ENCODE data around the gene GRIP2.

DNA sequence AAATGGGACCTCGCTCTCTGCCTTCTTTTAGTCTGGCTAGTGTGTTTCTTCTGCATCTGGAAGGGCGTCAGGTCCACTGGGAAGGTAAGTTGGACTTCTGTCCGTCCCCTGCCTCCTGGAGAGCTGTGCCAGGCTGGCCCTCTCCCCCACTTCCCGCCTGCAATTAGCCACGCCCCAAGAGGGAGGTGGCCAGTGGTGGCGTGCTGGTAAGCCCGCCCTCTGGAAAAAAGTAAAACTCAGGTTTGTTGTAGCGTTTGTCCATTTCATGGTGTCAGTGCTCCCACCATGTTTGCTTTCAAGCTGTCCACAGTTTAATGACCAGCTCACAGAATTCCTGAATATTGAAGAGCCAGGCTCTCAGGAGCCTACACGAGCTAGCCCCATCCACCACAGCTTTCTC is 82.1 kb downstream of the GRIP2 start:
- TF ChIP-seq MAX (IDR thresholded peaks at IDR 0.05; ENCODE audit: low read depth, low read length) = no peak
- no peak for TF ChIP-seq CTCF (IDR thresholded peaks at IDR 0.05; ENCODE audit: low read depth, low read length)
